Tibial nerve (tissue), 4 donors: ENCODE results near the gene TMCC1. TPM values are rescaled to one million over a fixed set of nuclear protein-coding genes. Genes with fewer than 3 reads are reported as not detected.
"Not testable (repeated sequence)": the region's sequence is repeated elsewhere in the genome, so short reads cannot be mapped to it uniquely, and the experiment has no call there.

Source experiments
- DNase-seq, 2 donors: peaks; one replicate each; pipeline ENCODE4 v3.0.0-alpha.2; 2019; ENCODE audit warnings: low spot score in 2 of 2
- H3K27ac ChIP-seq, 4 donors: fragments of 200-600 bp; sonication (generic) in 3 of 4; one replicate each; pipeline ENCODE4 v1.5.1; 2017 to 2019; ENCODE audit warnings: mild to moderate bottlenecking in 1 of 4
- H3K27me3 ChIP-seq, 2 donors: fragments of 200-600 bp; sonication (generic) in 1 of 2; one replicate each; pipeline versions ENCODE4 v1.5.1 to v1.6.0; 2017 to 2019
- H3K36me3 ChIP-seq, 3 donors: fragments of 200-600 bp; sonication (generic); one replicate each; pipeline ENCODE4 v1.5.1; 2018 to 2019
- H3K4me1 ChIP-seq, 4 donors: fragments of 200-600 bp; sonication (generic) in 3 of 4; one replicate each; pipeline ENCODE4 v1.5.1; 2017 to 2019
- H3K4me3 ChIP-seq, 4 donors: fragments of 200-600 bp; sonication (generic) in 3 of 4; one replicate each; pipeline ENCODE4 v1.5.1; 2017 to 2019; ENCODE audit warnings: mild to moderate bottlenecking in 1 of 4, moderate library complexity in 1 of 4
- H3K9me3 ChIP-seq, 4 donors: fragments of 200-600 bp; sonication (generic) in 3 of 4; one replicate each; pipeline ENCODE4 v1.5.1; 2017 to 2019
- EP300 ChIP-seq, 2 donors: sonication (generic); formaldehyde crosslinking; IDR thresholded peaks; one replicate each; pipeline ENCODE4 v1.6.1; 2017; ENCODE audit warnings: antibody characterized with exemption in 2 of 2, mild to moderate bottlenecking in 1 of 2
- POLR2A ChIP-seq, 2 donors: fragments of 450-650 bp; IDR thresholded peaks; one replicate each; pipeline ENCODE4 v1.6.1; 2017; ENCODE audit warnings: antibody characterized with exemption in 2 of 2, mild to moderate bottlenecking in 2 of 2, moderate library complexity in 2 of 2
- WGBS, 2 donors: methylation state at CpG; one replicate each; pipeline ENCODE4 v1.1.5; 2018; 5-methylcytosine and 5-hydroxymethylcytosine counted together
- total RNA-seq, 4 donors: library from RNA; depleted of rRNA; stranded (reverse); fragments of >200 nt; gene quantifications; one replicate each; pipeline ENCODE4 v1.1.0, GENCODE V29; 2016
- TF ChIP-seq, protein P1 (sequence below), 5 experiments: fragments of 200-600 bp in 3 of 5; fragments of 450-650 bp in 2 of 5; sonication (generic) in 3 of 5; IDR thresholded peaks; one replicate each; pipeline ENCODE4 v1.5.1; 2016 to 2019; ENCODE audit warnings: antibody characterized with exemption in 5 of 5, mild to moderate bottlenecking in 3 of 5, moderate library complexity in 2 of 5

Gene TMCC1
- total RNA-seq, 4 donors from 2014 or later, result 19.9 to 27.9 (median 23.1) TPM

- H3K27ac ChIP-seq, result no peak overlapping the region
- 87 to 91% methylated on average over 2 of the region's 2 CpGs for WGBS, 2 donors
- H3K4me3 ChIP-seq, result no peak overlapping the region
- DNase-seq, result no peak
- no peak for TF ChIP-seq EP300 (IDR thresholded peaks at IDR 0.05)
- TF ChIP-seq, protein P1, sequence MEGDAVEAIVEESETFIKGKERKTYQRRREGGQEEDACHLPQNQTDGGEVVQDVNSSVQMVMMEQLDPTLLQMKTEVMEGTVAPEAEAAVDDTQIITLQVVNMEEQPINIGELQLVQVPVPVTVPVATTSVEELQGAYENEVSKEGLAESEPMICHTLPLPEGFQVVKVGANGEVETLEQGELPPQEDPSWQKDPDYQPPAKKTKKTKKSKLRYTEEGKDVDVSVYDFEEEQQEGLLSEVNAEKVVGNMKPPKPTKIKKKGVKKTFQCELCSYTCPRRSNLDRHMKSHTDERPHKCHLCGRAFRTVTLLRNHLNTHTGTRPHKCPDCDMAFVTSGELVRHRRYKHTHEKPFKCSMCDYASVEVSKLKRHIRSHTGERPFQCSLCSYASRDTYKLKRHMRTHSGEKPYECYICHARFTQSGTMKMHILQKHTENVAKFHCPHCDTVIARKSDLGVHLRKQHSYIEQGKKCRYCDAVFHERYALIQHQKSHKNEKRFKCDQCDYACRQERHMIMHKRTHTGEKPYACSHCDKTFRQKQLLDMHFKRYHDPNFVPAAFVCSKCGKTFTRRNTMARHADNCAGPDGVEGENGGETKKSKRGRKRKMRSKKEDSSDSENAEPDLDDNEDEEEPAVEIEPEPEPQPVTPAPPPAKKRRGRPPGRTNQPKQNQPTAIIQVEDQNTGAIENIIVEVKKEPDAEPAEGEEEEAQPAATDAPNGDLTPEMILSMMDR (IDR thresholded peaks at IDR 0.05), result no peak
- TF ChIP-seq POLR2A (IDR thresholded peaks at IDR 0.05), result no peak
- H3K4me1 ChIP-seq, result peaks cover 0 to 12% (median 0%) of the 10 kb centered on the region in 4 donors
- no peaks in the 10 kb centered on the region for H3K27me3 ChIP-seq
- peaks cover 0 to 12% (median 6%) of the 10 kb centered on the region in 3 donors for H3K36me3 ChIP-seq
- H3K9me3 ChIP-seq, result no peaks in the 10 kb centered on the region
Observed at GRCh38 chr3:129865806-129866205, 27.7 kb downstream of the TMCC1 start.

DNA sequence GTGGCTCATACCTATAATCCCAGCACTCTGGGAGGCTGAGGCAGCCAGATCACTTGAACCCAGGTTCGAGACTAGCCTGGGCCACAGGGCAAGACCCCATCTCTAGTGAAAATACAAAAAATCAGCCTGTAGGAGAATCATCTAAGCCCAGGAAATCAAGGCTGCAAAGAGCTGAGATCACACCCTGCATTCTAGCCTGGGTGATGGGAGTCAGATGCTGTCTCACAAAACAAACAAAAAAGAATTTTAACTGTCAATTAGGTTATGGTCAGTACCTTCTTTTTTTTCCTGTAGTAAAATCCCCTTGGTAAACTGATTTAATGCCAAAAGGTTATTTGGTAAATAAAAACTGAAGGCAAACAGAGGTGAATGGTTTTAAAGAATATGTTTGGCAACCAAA lies 29.0 kb downstream of the TMCC1 start:
- WGBS, 2 donors, result 77 to 88% methylated on average over 1 of the region's 1 CpG
- TF ChIP-seq, protein P1 (IDR thresholded peaks at IDR 0.05), result no peak
- TF ChIP-seq POLR2A (IDR thresholded peaks at IDR 0.05), result no peak
- no peak for TF ChIP-seq EP300 (IDR thresholded peaks at IDR 0.05)

DNA sequence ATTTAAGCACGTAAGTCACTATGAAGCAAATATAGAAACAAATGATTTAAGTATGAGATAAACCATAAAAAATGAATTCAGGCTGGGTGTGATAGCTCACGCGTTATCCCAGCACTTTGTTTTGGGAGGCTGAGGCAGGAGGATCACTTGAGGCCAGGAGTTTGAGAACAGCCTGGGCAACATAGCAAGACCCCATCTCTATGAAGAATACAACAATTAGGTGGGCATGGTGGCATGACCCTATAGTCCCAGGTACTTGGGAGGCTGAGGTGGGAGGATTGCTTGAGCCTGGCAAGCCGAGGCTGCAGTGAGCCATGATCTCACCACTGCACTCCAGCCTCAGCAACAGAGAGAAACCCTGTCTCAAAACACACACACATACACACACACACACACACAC lies 34.2 kb downstream of the TMCC1 start:
- peaks cover 0 to 21% (median 9%) of the 10 kb centered on the region in 4 donors for H3K4me1 ChIP-seq
- no peak overlapping the region for H3K4me3 ChIP-seq
- no peaks in the 10 kb centered on the region for H3K9me3 ChIP-seq
- no peak for DNase-seq
- H3K27me3 ChIP-seq, result no peaks in the 10 kb centered on the region
- H3K27ac ChIP-seq, result no peak overlapping the region
- peaks cover 0 to 6% (median 0%) of the 10 kb centered on the region in 3 donors for H3K36me3 ChIP-seq
- no peak for TF ChIP-seq POLR2A (IDR thresholded peaks at IDR 0.05)
- TF ChIP-seq EP300 (IDR thresholded peaks at IDR 0.05), result no peak
- TF ChIP-seq, protein P1 (IDR thresholded peaks at IDR 0.05), result no peak
- 98 to 99% methylated on average over 4 of the region's 4 CpGs for WGBS, 2 donors

More for the DNA sequence above, 29.0 kb downstream of the TMCC1 start:
- Histone ChIP-seq H3K36me3 (peaks cover 0 to 12% (median 5%) of the 10 kb centered on the region in 3 donors), H3K27ac (no peak overlapping the region), H3K27me3 (no peaks in the 10 kb centered on the region), H3K9me3 (no peaks in the 10 kb centered on the region), H3K4me1 (peaks cover 0 to 12% (median 0%) of the 10 kb centered on the region in 4 donors), H3K4me3 (no peak overlapping the region)
- no peak for DNase-seq

DNA sequence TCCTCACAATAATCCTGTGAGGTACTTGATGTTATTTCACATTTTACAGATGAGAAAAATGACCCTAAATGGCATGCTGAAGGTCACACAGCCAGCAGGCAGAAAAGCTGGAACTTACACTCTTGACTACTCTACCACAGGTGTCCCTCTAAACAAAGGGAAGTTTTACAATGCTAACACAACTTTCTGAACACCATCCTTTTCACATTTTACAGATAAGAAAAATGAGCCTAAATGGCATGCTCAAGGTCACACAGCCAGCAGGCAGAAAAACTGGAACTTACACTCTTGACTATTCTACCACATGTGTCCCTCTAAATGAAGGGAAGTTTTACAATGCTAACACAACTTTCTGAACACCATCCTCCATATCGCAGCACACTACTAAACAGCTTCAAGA lies 35.6 kb downstream of the TMCC1 start:
- Histone ChIP-seq H3K4me1 (peaks cover 0 to 23% (median 9%) of the 10 kb centered on the region in 4 donors), H3K36me3 (peaks cover 0 to 6% (median 0%) of the 10 kb centered on the region in 3 donors), H3K4me3 (no peak overlapping the region), H3K27me3 (no peaks in the 10 kb centered on the region), H3K9me3 (no peaks in the 10 kb centered on the region), H3K27ac (no peak overlapping the region)
- no peak for DNase-seq
- TF ChIP-seq POLR2A (IDR thresholded peaks at IDR 0.05) (no peak), EP300 (IDR thresholded peaks at IDR 0.05) (no peak)
- TF ChIP-seq, protein P1 (IDR thresholded peaks at IDR 0.05), result no peak
- 91 to 100% methylated on average over 1 of the region's 1 CpG for WGBS, 2 donors

- not testable (repeated sequence) for H3K36me3 ChIP-seq, H3K4me3 ChIP-seq, H3K27me3 ChIP-seq, H3K9me3 ChIP-seq, DNase-seq, H3K27ac ChIP-seq
- peaks cover 0 to 23% (median 9%) of the 10 kb centered on the region in 4 donors for H3K4me1 ChIP-seq
- 57% methylated on average over 5 of the region's 5 CpGs for WGBS, 2 donors
Observed at GRCh38 chr3:129856790-129857189, 36.7 kb downstream of the TMCC1 start.
